Stimulated activated CD8-positive, alpha-beta memory T cell treated with anti-CD3 and anti-CD28 coated beads, Interleukin-2, amount 100 ng/mL, for 1 hour (primary cell): ENCODE results near the gene LRIT1.
"Not testable (repeated sequence)": the region's sequence is repeated elsewhere in the genome, so short reads cannot be mapped to it uniquely, and the experiment has no call there.

Experiments
- DNase-seq, 2 donors: peaks; one replicate each; pipeline ENCODE4 v3.0.0-alpha.2; 2020; ENCODE audit warnings: low read depth in 2 of 2

Gene LRIT1

GRCh38 chr10:84241185-84241790 is at the start of gene LRIT1:
Gene LRIT1, minus strand, starts transcription at chr10:84241546. Its CDS starts 107 bp downstream, at chr10:84241439.
- no peak for DNase-seq

- DNase-seq: no peak
These were observed 48.9 kb upstream of the LRIT1 start for GRCh38 chr10:84290235-84290634.

GRCh38 chr10:84289521-84290200 is 48.3 kb upstream of the LRIT1 start:
- DNase-seq: no peak

- no peak for DNase-seq
These were observed 46.8 kb upstream of the LRIT1 start for GRCh38 chr10:84288151-84288550.

GRCh38 chr10:84286695-84287094 is 45.3 kb upstream of the LRIT1 start:
- no peak for DNase-seq

GRCh38 chr10:84279876-84280475 is 38.6 kb upstream of the LRIT1 start:
- not testable (repeated sequence) for DNase-seq

- no peak for DNase-seq
These were observed 29.4 kb upstream of the LRIT1 start for GRCh38 chr10:84270708-84271107.

GRCh38 chr10:84269773-84270172 is 28.4 kb upstream of the LRIT1 start:
- no peak for DNase-seq

- no peak for DNase-seq
These were observed 27.8 kb upstream of the LRIT1 start for GRCh38 chr10:84269162-84269561.

- peak; percentile 25 to 37 for DNase-seq
These were observed 26.3 kb upstream of the LRIT1 start for GRCh38 chr10:84267503-84268126.

- DNase-seq: no peak
These were observed 24.1 kb upstream of the LRIT1 start for GRCh38 chr10:84265418-84265817.

- peak; percentile 46 to 53 for DNase-seq
These were observed 23.3 kb upstream of the LRIT1 start for GRCh38 chr10:84264611-84265141.

- no peak for DNase-seq
These were observed 22.4 kb upstream of the LRIT1 start for GRCh38 chr10:84263716-84264115.

- no peak for DNase-seq
These were observed 21.0 kb upstream of the LRIT1 start for GRCh38 chr10:84262190-84262956.

GRCh38 chr10:84261236-84261915 is 20.0 kb upstream of the LRIT1 start:
- no peak for DNase-seq

GRCh38 chr10:84258034-84258695 is 16.8 kb upstream of the LRIT1 start:
- no peak for DNase-seq

GRCh38 chr10:84257343-84258020 is 16.1 kb upstream of the LRIT1 start:
- no peak for DNase-seq

GRCh38 chr10:84256510-84257342 is 15.4 kb upstream of the LRIT1 start:
- no peak for DNase-seq
